Embryonic facial prominence (tissue), 1 donor: ENCODE data around the gene GRID2IP.

Experiments
- DNase-seq: peaks from one replicate; pipeline ENCODE4 v3.0.0-alpha.2; 2016; ENCODE audit errors: extremely low spot score

GRID2IP gene

GRCh38 chr7:6520163-6520981, 30.9 kb downstream of the GRID2IP start:
- DNase-seq, result no peak

GRCh38 chr7:6516387-6516983, 34.8 kb downstream of the GRID2IP start:
- DNase-seq, result no peak

GRCh38 chr7:6513541-6513940, 37.7 kb downstream of the GRID2IP start:
- no peak for DNase-seq

GRCh38 chr7:6512892-6513291, 38.4 kb downstream of the GRID2IP start:
- no peak for DNase-seq

- DNase-seq, result no peak
Measured at GRCh38 chr7:6510476-6511133, 40.7 kb downstream of the GRID2IP start.

DNA sequence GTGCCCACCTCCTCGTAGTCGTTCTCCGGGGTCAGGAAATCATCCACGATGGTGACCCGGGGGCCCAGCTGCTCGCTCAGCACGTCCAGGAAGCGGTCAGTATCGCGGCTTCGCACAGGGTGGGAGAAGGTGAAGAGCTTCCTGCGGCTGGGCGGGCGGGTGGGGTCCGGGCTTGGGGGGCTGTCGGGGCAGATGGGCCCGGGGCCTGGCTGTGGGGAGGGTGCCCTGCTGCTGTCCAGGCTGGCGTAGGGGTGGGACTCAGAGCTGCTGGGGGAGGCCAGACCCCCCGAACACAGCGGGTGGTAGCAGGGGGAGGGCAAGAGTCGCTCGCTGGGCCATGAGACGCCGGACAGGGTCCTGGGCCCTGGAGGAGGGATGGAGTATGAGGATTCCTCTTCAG, 42.3 kb downstream of the GRID2IP start:
- no peak for DNase-seq

- no peak for DNase-seq
Measured at GRCh38 chr7:6508539-6508938, 42.7 kb downstream of the GRID2IP start.

GRCh38 chr7:6507906-6508305, 43.4 kb downstream of the GRID2IP start:
- DNase-seq, result no peak

- DNase-seq, result no peak
Measured at GRCh38 chr7:6505685-6506559, 45.3 kb downstream of the GRID2IP start.

- DNase-seq, result no peak
Measured at GRCh38 chr7:6504996-6505395, 46.3 kb downstream of the GRID2IP start.

DNA sequence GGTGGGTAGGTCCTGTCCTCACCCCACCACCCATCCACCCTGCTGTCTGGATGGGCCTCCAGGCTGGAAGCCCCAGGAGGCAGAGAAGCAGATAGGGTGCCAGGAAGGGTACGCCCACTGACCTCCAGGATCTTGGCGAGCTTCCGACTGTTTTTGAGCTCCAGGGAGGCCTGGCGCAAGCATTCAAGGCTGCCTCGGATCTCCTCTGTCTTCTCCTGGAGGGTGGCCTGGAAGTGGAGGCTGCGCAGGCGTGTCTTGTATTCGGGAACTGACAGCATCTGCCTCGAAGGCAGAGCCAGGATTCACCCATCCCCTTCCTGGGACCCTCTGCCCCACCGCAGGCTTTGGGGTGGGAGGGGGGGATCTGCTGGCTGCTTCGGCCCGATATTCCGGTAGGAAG, 48.4 kb downstream of the GRID2IP start:
- no peak for DNase-seq

- DNase-seq, result no peak
Measured at GRCh38 chr7:6501586-6502564, 49.4 kb downstream of the GRID2IP start.

- DNase-seq, result no peak
Measured at GRCh38 chr7:6500691-6501090, 50.6 kb downstream of the GRID2IP start.

GRCh38 chr7:6497994-6498393, 53.3 kb downstream of the GRID2IP start:
- DNase-seq, result no peak

GRCh38 chr7:6497637-6497905, 53.7 kb downstream of the GRID2IP start:
- DNase-seq, result no peak

DNA sequence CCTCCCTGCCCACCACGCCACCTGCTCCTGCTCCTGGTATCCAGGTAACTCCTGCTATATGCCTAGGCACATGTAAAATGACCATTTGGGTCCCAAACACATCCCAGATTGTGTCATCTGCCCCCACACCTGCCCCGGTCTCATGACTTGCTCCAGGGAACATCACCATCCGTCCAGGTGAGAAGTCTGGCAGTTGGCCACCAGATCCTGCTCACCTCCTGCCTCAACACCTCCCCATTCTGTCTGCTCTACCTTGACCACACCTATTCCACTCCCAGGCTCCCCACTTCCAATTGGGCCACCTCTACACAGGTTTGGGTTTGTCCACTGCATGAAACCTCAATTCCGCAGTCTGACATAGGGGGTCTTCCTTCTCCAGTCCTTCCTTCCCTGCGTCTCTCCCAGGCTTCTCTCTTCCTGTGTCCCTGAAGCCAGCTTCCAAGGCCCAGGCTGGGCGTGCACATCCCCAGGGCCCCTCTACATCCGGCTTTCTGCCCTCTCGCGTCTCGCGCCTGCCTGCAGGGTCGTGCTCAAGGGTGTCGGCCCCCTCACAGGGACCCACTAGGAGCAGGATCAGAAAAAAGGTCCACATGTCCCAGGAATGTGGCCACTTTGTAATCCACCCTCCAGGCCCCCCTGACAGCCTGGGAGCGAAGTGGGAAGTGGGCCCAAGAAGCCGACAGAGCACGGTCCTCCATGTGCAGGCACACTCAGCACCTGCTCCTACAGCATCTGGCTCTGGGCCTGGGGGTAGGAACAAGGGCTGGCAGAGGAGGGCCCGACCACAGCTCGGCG, 54.2 kb downstream of the GRID2IP start:
- DNase-seq, result no peak

- DNase-seq, result no peak
Measured at GRCh38 chr7:6495597-6496262, 55.5 kb downstream of the GRID2IP start.

DNA sequence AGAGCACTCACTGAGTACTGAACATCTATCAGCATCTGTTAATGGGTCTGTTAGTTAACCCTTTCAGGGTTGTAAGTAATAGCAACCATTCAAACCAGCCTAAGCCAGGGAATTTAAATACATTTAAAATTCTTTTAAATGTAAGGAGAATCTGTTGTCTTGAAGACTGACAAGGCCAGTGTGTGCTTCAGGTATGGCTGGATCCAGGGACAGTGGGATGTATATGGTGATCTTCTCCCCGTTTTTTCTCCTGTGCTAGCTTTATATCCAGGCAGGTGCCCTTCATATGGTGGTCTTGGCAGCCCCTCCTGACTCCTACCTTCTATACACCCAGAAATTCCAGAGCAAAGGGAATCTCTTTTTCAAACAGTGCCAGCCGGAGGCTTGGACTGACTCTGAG, 56.9 kb downstream of the GRID2IP start:
- no peak for DNase-seq

- no peak for DNase-seq
Measured at GRCh38 chr7:6491194-6491593, 60.1 kb downstream of the GRID2IP start.

GRCh38 chr7:6489612-6490011, 61.6 kb downstream of the GRID2IP start:
- no peak for DNase-seq
